H54 (cell line): Measurements from ENCODE around the gene THOC6.
A peak's percentile ranks its signal among the peaks of the same experiment; 100 is the strongest.

Experiments
- DNase-seq: peaks from one replicate; pipeline ENCODE4 v3.0.0; 2011; ENCODE audit warnings: low spot score, mixed read lengths; ENCODE audit not compliant: insufficient read length
- FAIRE-seq: peaks from 3 replicates; lab custom pipeline; 2011; peaks lifted over from hg19 to GRCh38; lab: Jason Lieb, UNC
- POLR2A ChIP-seq: IDR thresholded peaks from 2 replicates; pipeline ENCODE4 v1.6.1; 2011; ENCODE audit warnings: low read depth, mild to moderate bottlenecking, low read length

Gene THOC6

GRCh38 chr16:3015865-3016521 is 7.8 kb upstream of the THOC6 start:
- FAIRE-seq (no peak), DNase-seq (no peak)
- TF ChIP-seq POLR2A = no peak

GRCh38 chr16:3017344-3017743 is 6.5 kb upstream of the THOC6 start:
- DNase-seq (no peak), FAIRE-seq (no peak)
- TF ChIP-seq POLR2A = no peak

GRCh38 chr16:3017794-3018506 is 5.9 kb upstream of the THOC6 start, which contains the start of gene CLDN6:
Gene CLDN6 (minus strand): TSS chr16:3018183. CDS start chr16:3016021, 2,162 bp downstream.
- DNase-seq (no peak), FAIRE-seq (no peak)
- TF ChIP-seq POLR2A = no peak

- no peak for TF ChIP-seq POLR2A
- FAIRE-seq = no peak
- no peak for DNase-seq
Measured at GRCh38 chr16:3019594-3020246, 4.1 kb upstream of the THOC6 start.

GRCh38 chr16:3020247-3020603 is 3.6 kb upstream of the THOC6 start, which contains the start of gene TNFRSF12A:
Gene TNFRSF12A (plus strand): TSS chr16:3020368. CDS start chr16:3020398, 30 bp downstream.
- DNase-seq = peak; percentile 62
- FAIRE-seq = no peak

GRCh38 chr16:3020604-3021448 is 3.0 kb upstream of the THOC6 start:
- DNase-seq (peak; percentile 86), FAIRE-seq (no peak)
- TF ChIP-seq POLR2A = peak; percentile 78; the same call in 1 of the 2 replicates

More at GRCh38 chr16:3020247-3020603, 3.6 kb upstream of the THOC6 start, which contains the start of gene TNFRSF12A:
- TF ChIP-seq POLR2A = peak; percentile 96

- peak; percentile 85 for FAIRE-seq
- 0 out of 2 replicates have a peak, but pooled peaks have one; percentile 26 for TF ChIP-seq POLR2A
- peak; percentile 75 for DNase-seq
Measured at GRCh38 chr16:3021449-3022207, 2.2 kb upstream of the THOC6 start.

GRCh38 chr16:3022208-3022683 is 1.6 kb upstream of the THOC6 start:
- DNase-seq (peak; percentile 83), FAIRE-seq (no peak)
- TF ChIP-seq POLR2A = 0 out of 2 replicates have a peak, but pooled peaks have one; percentile 24

- DNase-seq = peak; percentile 55
- peak; percentile 3 for TF ChIP-seq POLR2A
- no peak for FAIRE-seq
Measured at GRCh38 chr16:3022684-3023414, 986 bp upstream of the THOC6 start.

GRCh38 chr16:3023415-3023668 is 493 bp upstream of the THOC6 start:
- FAIRE-seq (no peak), DNase-seq (peak; percentile 64)
- no peak; the same call in 1 of the 2 replicates for TF ChIP-seq POLR2A

GRCh38 chr16:3025032-3026002 is 1.5 kb downstream of the THOC6 start:
- DNase-seq = no peak
- TF ChIP-seq POLR2A = no peak
- FAIRE-seq = no peak
